Pancreas (tissue), 10 donors: ENCODE measurements around the gene ROBO1. TPM values are rescaled to one million over a fixed set of nuclear protein-coding genes. Genes with fewer than 3 reads are reported as not detected.

Experiments
- ATAC-seq, 4 donors: fragments of 200-7000 bp; cut with Tn5 transposase; one replicate each; pipeline versions ENCODE4 v1.8.0 to v1.9.1; 2020; ENCODE audit warnings: mild to moderate bottlenecking in 4 of 4, moderate library complexity in 4 of 4
- DNase-seq, 6 donors: peaks; one replicate each; pipeline ENCODE4 v3.0.0-alpha.2; 2020
- FAIRE-seq: peaks from 2 replicates; lab custom pipeline; 2012; peaks lifted over from hg19 to GRCh38; lab: Jason Lieb, UNC
- H3K27ac ChIP-seq, 4 donors: fragments of 200-600 bp; sonication (generic); 1 replicate in 3 of 4; 2 replicates in 1 of 4; pipeline versions ENCODE4 v1.5.0 to v1.8.0; 2020
- H3K27me3 ChIP-seq, 4 donors: fragments of 200-600 bp; one replicate each; pipeline ENCODE4 v1.8.0; 2021
- H3K36me3 ChIP-seq, 3 donors: fragments of 200-600 bp; sonication (generic) in 1 of 3; one replicate each; pipeline versions ENCODE4 v1.5.0 to v1.8.0; 2020 to 2021
- H3K4me1 ChIP-seq, 3 donors: fragments of 200-600 bp; one replicate each; pipeline ENCODE4 v1.8.0; 2021
- H3K4me3 ChIP-seq, 4 donors: fragments of 200-600 bp; sonication (generic) in 2 of 4; one replicate each; pipeline versions ENCODE4 v1.5.0 to v1.8.0; 2020 to 2021
- H3K9me3 ChIP-seq, 4 donors: fragments of 200-600 bp; one replicate each; pipeline ENCODE4 v1.8.0; 2021
- CTCF ChIP-seq, 4 donors: fragments of 200-600 bp; sonication (generic) in 3 of 4; IDR thresholded peaks; one replicate each; pipeline versions ENCODE4 v1.5.0 to v1.8.0; 2021; ENCODE audit warnings: antibody characterized with exemption in 4 of 4
- WGBS, 2 donors: extraction: QIAGEN DNeasy Blood & Tissue Kit; methylation state at CpG; one replicate each; pipeline ENCODE4 v1.1.7; 2013; 5-methylcytosine and 5-hydroxymethylcytosine counted together
- intact Hi-C, 3 donors: fragments of 100-400 bp; cut with DNase I; formaldehyde crosslinking; loops; one replicate each; pipeline versions ENCODE4 v1.11.1 to v1.14.2; 2022
- polyA plus RNA-seq, 2 donors: library from polyadenylated mRNA; stranded (reverse); fragments of 200-250 nt; gene quantifications; one replicate each; pipeline ENCODE4 v1.2.3, GENCODE V29; 2013
- total RNA-seq, 6 donors: library from RNA; stranded (reverse); fragmentation: NEBNext Ultra II Directional in 4 of 6; extraction: Animal tissue kit (Norgen Biotek cat#: 25700) in 4 of 6; gene quantifications; one replicate each; pipeline versions ENCODE4 v1.2.1 to v1.2.4, GENCODE V29; 2021 to 2023
- donor health status: healthy with polysubstance abuse.
- donor health status: DM: no; HTN: no; CAD: no; lungs with moderate emphysema.
- donor health status: DM: no; HTN: no; CAD: no.
- donor health status: control.
- donor health status: control.
- donor health status: Bipolar disorder and iron deficiency.
- donor health status: DM: yes; HTN: yes; CAD: no.
- donor health status: DM: no; HTN: no; CAD: no.
- donor health status: DM: no; HTN: no; CAD: no.
- donor health status: DM: yes; HTN: yes; CAD: no.

ROBO1 gene
- total and polyA plus RNA-seq, 8 donors = 0.51 to 8.5 (median 2.8) TPM

GRCh38 chr3:79354179-79354688 lies 413.6 kb downstream of the ROBO1 start:
- 76 to 85% methylated on average over 3 of the region's 3 CpGs for WGBS, 2 donors
- ATAC-seq (no peak), FAIRE-seq (no peak), DNase-seq (no peak)
- Histone ChIP-seq H3K27ac (no peak overlapping the region), H3K4me3 (no peak overlapping the region), H3K36me3 (no peaks in the 10 kb centered on the region), H3K9me3 (no peaks in the 10 kb centered on the region), H3K4me1 (no peaks in the 10 kb centered on the region), H3K27me3 (no peaks in the 10 kb centered on the region)
- TF ChIP-seq CTCF (IDR thresholded peaks at IDR 0.05) = no peak
- intact Hi-C loops = no loop called here

GRCh38 chr3:79351699-79352098 lies 416.1 kb downstream of the ROBO1 start:
- intact Hi-C loops = no loop called here
- Histone ChIP-seq H3K27ac (no peak overlapping the region), H3K4me1 (no peaks in the 10 kb centered on the region), H3K27me3 (no peaks in the 10 kb centered on the region), H3K9me3 (no peaks in the 10 kb centered on the region), H3K4me3 (no peak overlapping the region), H3K36me3 (no peaks in the 10 kb centered on the region)
- DNase-seq (no peak), FAIRE-seq (no peak), ATAC-seq (no peak)
- TF ChIP-seq CTCF (IDR thresholded peaks at IDR 0.05) = no peak
- 36 to 53% methylated on average over 2 of the region's 2 CpGs for WGBS, 2 donors

GRCh38 chr3:79344876-79345871 lies 422.6 kb downstream of the ROBO1 start:
- no peak for TF ChIP-seq CTCF (IDR thresholded peaks at IDR 0.05)
- no peak for FAIRE-seq
- no peaks in the 10 kb centered on the region for H3K9me3 ChIP-seq
- no peaks in the 10 kb centered on the region for H3K4me1 ChIP-seq
- no peaks in the 10 kb centered on the region for H3K27me3 ChIP-seq
- intact Hi-C loops = no loop called here
- no peak overlapping the region for H3K27ac ChIP-seq
- 19 to 23% methylated on average over 4 of the region's 4 CpGs for WGBS, 2 donors
- H3K4me3 ChIP-seq = no peak overlapping the region
- ATAC-seq = no peak
- H3K36me3 ChIP-seq = no peaks in the 10 kb centered on the region
- no peak for DNase-seq

GRCh38 chr3:79341961-79342360 lies 425.8 kb downstream of the ROBO1 start:
- DNase-seq (no peak), FAIRE-seq (no peak), ATAC-seq (no peak)
- no peaks in the 10 kb centered on the region for H3K27me3 ChIP-seq
- no peak overlapping the region for H3K27ac ChIP-seq
- no peak for TF ChIP-seq CTCF (IDR thresholded peaks at IDR 0.05)
- H3K9me3 ChIP-seq = no peaks in the 10 kb centered on the region
- H3K4me3 ChIP-seq = no peak overlapping the region
- intact Hi-C loops = no loop called here
- no peaks in the 10 kb centered on the region for H3K36me3 ChIP-seq
- H3K4me1 ChIP-seq = no peaks in the 10 kb centered on the region

DNA sequence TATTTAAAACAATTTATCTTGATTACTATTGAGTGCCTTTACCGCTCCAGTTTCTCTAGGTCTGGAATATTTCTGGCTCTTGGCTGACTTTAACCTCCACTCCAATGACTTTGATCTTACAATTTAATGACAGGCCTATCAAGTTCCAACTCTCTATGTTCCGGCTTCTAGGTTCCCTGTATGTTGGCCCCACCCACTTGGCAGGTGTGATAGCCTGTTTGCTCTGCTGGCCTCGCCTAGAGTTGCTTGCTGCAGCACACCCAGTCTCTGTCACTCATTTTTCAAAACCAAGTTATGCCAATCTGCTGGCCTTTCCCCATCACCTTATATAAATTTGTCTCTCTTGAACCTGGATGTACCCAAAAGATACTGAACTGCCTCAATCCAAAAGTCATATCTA lies 428.0 kb downstream of the ROBO1 start:
- H3K4me1 ChIP-seq = no peaks in the 10 kb centered on the region
- H3K27me3 ChIP-seq = no peaks in the 10 kb centered on the region
- no peak overlapping the region for H3K4me3 ChIP-seq
- no peak for TF ChIP-seq CTCF (IDR thresholded peaks at IDR 0.05)
- H3K27ac ChIP-seq = no peak overlapping the region
- ATAC-seq = peak in 3 of 4 donors; percentile 30 to 77 (median 76)
- intact Hi-C loops = no loop called here
- 16 to 25% methylated on average over 3 of the region's 3 CpGs for whole genome bisulfite sequencing, 2 donors
- no peaks in the 10 kb centered on the region for H3K36me3 ChIP-seq
- peak in 3 of 6 donors; percentile 13 to 30 (median 16) for DNase-seq
- H3K9me3 ChIP-seq = no peaks in the 10 kb centered on the region
- FAIRE-seq = no peak
